OCI-LY1 (cell line): Measurements from ENCODE around the gene RABGAP1L.

Experiments
- EZH2 ChIP-seq: fragments of 200-600 bp; sonication (generic), shearing (Covaris generic); IDR thresholded peaks from 2 replicates; pipeline ENCODE4 v1.8.0; 2017; ENCODE audit warnings: borderline replicate concordance, mixed run types, mild to moderate bottlenecking, antibody characterized with exemption, low read length, moderate library complexity, mixed read lengths
- TF ChIP-seq, protein P1 (sequence below): fragments of 200-600 bp; sonication (generic), shearing (Covaris generic); IDR thresholded peaks from 2 replicates; pipeline ENCODE4 v1.5.1; 2017; ENCODE audit warnings: mild to moderate bottlenecking, antibody characterized with exemption, low read length, moderate library complexity, mixed read lengths

DNA sequence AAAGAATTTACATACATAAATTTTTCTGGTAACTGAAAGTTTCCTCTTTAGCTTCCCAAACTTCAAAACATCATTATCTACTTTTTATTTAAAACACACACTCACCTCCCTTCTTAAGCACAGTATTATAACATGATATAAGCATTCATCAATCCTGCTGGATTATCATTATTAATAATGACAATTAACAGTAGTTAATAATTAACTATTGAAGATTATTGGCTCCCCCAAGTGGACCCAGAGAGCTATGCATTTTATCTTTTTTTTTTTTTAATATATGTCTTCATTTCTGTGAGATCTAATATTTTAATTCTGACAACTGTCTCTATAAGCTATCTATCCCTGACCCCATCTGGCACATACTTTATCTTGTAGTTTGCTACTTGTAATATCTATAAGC is 588.3 kb downstream of the RABGAP1L start:
- TF ChIP-seq, protein P1, sequence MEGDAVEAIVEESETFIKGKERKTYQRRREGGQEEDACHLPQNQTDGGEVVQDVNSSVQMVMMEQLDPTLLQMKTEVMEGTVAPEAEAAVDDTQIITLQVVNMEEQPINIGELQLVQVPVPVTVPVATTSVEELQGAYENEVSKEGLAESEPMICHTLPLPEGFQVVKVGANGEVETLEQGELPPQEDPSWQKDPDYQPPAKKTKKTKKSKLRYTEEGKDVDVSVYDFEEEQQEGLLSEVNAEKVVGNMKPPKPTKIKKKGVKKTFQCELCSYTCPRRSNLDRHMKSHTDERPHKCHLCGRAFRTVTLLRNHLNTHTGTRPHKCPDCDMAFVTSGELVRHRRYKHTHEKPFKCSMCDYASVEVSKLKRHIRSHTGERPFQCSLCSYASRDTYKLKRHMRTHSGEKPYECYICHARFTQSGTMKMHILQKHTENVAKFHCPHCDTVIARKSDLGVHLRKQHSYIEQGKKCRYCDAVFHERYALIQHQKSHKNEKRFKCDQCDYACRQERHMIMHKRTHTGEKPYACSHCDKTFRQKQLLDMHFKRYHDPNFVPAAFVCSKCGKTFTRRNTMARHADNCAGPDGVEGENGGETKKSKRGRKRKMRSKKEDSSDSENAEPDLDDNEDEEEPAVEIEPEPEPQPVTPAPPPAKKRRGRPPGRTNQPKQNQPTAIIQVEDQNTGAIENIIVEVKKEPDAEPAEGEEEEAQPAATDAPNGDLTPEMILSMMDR = peak; percentile 38
- TF ChIP-seq EZH2 = no peak
